Choroid plexus epithelial cell (primary cell): ENCODE measurements around the gene PLEKHA8.

Experiments used
- DNase-seq: peaks from one replicate; pipeline ENCODE4 v3.0.0-alpha.2; 2010; ENCODE audit warnings: low read depth
- H3K4me3 ChIP-seq: 2 replicates; pipeline ENCODE4 v1.5.1; 2011; ENCODE audit warnings: low read depth, mild to moderate bottlenecking, control low read depth, low read length, moderate library complexity
- CTCF ChIP-seq: conservative IDR thresholded peaks from 2 replicates; pipeline ENCODE4 v1.5.1; 2011; ENCODE audit warnings: low read depth, mild to moderate bottlenecking, control low read depth, inconsistent platforms, low read length, moderate library complexity

The PLEKHA8 gene

GRCh38 chr7:30028216-30028748 is at the start of gene PLEKHA8:
Gene PLEKHA8 (plus strand): TSS chr7:30028412. CDS start chr7:30028763, 351 bp downstream.
- peak within 1 kb of the TSS; percentile 81 for H3K4me3 ChIP-seq
- DNase-seq, result peak; percentile 88
- no peak for TF ChIP-seq CTCF

DNA sequence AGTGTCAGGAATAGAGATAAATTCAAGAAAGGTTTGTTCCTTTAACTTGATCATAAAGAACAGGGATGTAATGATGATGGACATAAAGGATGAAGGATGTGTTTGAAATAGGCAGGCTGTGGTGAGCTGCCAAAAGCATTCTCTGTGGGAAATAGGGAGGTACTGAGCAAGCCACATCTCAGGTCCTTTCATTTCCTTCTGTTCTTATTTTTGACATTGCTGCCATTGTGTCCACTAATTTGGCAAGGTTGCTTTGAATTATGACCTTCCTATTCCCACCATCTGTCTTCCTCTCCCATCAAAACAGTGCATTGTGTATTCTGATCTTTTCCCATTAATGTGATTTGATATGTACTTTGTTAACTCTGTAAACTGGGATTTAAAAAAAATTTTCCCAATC is 48.1 kb upstream of the PLEKHA8 start:
- TF ChIP-seq CTCF, result no peak
- DNase-seq, result no peak
- H3K4me3 ChIP-seq, result no peak overlapping the region

GRCh38 chr7:29987083-29987482 is 41.1 kb upstream of the PLEKHA8 start:
- peak; percentile 44 for DNase-seq
- H3K4me3 ChIP-seq, result no peak overlapping the region
- no peak for TF ChIP-seq CTCF

- H3K4me3 ChIP-seq, result peak overlapping the region; percentile 90
- TF ChIP-seq CTCF, result no peak
- DNase-seq, result peak; percentile 90
Observed at GRCh38 chr7:29987811-29988317, 40.3 kb upstream of the PLEKHA8 start.

- H3K4me3 ChIP-seq, result peak overlapping the region; percentile 90
- peak; percentile 49 for DNase-seq
Observed at GRCh38 chr7:29988424-29989256, 39.6 kb upstream of the PLEKHA8 start.

DNA sequence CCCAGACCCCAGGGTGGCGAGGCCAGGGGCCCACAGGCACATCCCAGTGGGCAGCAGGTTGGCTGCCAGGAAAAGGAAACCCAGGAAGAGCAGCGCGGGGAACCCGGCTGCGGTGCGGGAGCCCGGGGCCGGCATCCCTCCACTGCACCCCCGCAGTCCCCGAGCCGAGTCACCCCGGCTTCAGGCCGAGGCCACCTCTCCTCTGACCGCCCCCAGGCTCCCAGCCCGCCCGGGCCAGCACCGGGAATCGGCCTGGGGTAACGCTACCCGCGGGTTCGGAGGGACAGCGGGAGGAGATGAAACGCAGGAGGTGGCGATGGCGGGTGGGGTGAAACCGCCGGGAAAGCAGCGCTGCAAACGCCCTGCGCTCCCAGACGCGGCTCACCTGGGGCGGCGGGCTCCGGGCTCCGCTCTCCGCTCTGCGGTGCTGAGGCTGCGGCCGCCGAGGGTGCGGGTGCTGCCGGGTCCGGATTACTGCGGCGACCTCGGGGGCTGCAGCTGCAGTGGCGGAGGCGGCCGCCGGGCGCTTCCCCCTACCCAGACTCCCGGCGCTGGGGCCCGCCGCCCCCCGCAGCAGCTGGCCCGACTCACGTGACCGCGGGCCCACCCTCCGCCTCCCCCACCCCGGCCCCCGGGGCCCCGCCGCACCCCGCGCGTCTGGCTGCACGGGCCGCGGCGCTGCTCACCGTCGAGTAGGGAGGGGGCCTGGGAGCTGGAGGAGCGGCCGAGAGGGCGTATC is 38.8 kb upstream of the PLEKHA8 start, which contains the start of gene SCRN1:
TSS of gene SCRN1 (minus strand) at position 545 of the 739 bp plus-strand sequence. CDS start 20,734 bp downstream, outside the sequence.
- TF ChIP-seq CTCF, result no peak
- H3K4me3 ChIP-seq, result peak within 1 kb of the TSS; percentile 90
- peak; percentile 34 for DNase-seq

More at GRCh38 chr7:29988424-29989256, 39.6 kb upstream of the PLEKHA8 start:
- no peak for TF ChIP-seq CTCF
